Endothelial cell of umbilical vein (primary cell): Measurements from ENCODE around the gene TTC33. TPM values are rescaled to one million over a fixed set of nuclear protein-coding genes. Genes with fewer than 3 reads are reported as not detected.

Experiments
- BruUV-seq: library from RNA; stranded (reverse); fragments of 400-500 nt; replicated peaks from 2 replicates; lab custom pipeline; 2021; lab: Mats Ljungman, UMichigan
- CTCF ChIA-PET: fragments of 300-600, 350-600 bp; sonication (Branson Sonifier 250); formaldehyde crosslinking; loops from one replicate; lab custom pipeline; 2021; ENCODE audit warnings: antibody characterized with exemption, inconsistent platforms; lab: Charles Lee
- POLR2A ChIA-PET: fragments of 300-600, 350-600 bp; sonication (Branson Sonifier 250); formaldehyde crosslinking; loops from one replicate; lab custom pipeline; 2021; ENCODE audit warnings: antibody characterized with exemption, inconsistent platforms; lab: Charles Lee
- DNase-seq: peaks from one replicate; pipeline ENCODE4 v3.0.0-alpha.2; 2011; ENCODE audit warnings: low read depth, low spot score
- FAIRE-seq: peaks from 2 replicates; lab custom pipeline; 2011; peaks lifted over from hg19 to GRCh38; lab: Jason Lieb, UNC
- H2AFZ ChIP-seq: 2 replicates; pipeline ENCODE4 v1.6.0; 2012; ENCODE audit warnings: low read depth, low read length, control low read depth, inconsistent platforms
- H3K27ac ChIP-seq: 2 replicates; pipeline ENCODE4 v1.5.1; 2011; ENCODE audit warnings: low read depth, mild to moderate bottlenecking, control low read depth, low read length, moderate library complexity; ENCODE audit not compliant: insufficient read depth
- H3K27me3 ChIP-seq, 2 experiments: 2 replicates each; pipeline versions ENCODE4 v1.6.0 to v1.6.1; 2011; ENCODE audit warnings: low read length in 2 of 2, mixed read lengths in 1 of 2; ENCODE audit not compliant: control insufficient read depth in 2 of 2, insufficient read depth in 2 of 2
- H3K36me3 ChIP-seq, 2 experiments: 2 replicates in 1 of 2; 3 replicates in 1 of 2; pipeline ENCODE4 v1.5.1; 2011; ENCODE audit warnings: low read length in 2 of 2, mild to moderate bottlenecking in 1 of 2, moderate library complexity in 1 of 2; ENCODE audit not compliant: control insufficient read depth in 2 of 2, insufficient read depth in 2 of 2; ENCODE audit errors: extremely low read depth in 1 of 2
- H3K4me1 ChIP-seq: 3 replicates; pipeline ENCODE4 v1.5.1; 2011; ENCODE audit warnings: mild to moderate bottlenecking, low read length; ENCODE audit not compliant: control insufficient read depth, insufficient read depth; ENCODE audit errors: extremely low read depth
- H3K4me2 ChIP-seq: 2 replicates; pipeline ENCODE4 v1.6.1; 2011; ENCODE audit warnings: low read length, control low read depth, mixed read lengths; ENCODE audit not compliant: insufficient read depth
- H3K4me3 ChIP-seq, 3 experiments: fragments of 200-600 bp in 1 of 3; sonication (generic), shearing (Covaris generic) in 1 of 3; replicated peaks in 1 of 3; 2 replicates each; pipeline ENCODE4 v1.5.1; 2011 to 2016; ENCODE audit warnings: control low read depth in 3 of 3, low read length in 3 of 3, mild to moderate bottlenecking in 2 of 3, inconsistent platforms in 1 of 3, low read depth in 1 of 3, moderate library complexity in 1 of 3; ENCODE audit not compliant: insufficient read depth in 1 of 3
- H3K79me2 ChIP-seq: 2 replicates; pipeline ENCODE4 v1.6.0; 2012; ENCODE audit warnings: low read length, inconsistent platforms; ENCODE audit not compliant: control insufficient read depth, insufficient read depth
- H3K9ac ChIP-seq: replicated peaks from 2 replicates; pipeline ENCODE3; 2011; ENCODE audit warnings: low read length, control low read depth; ENCODE audit not compliant: insufficient read depth; ENCODE audit errors: extremely low read depth
- H3K9me1 ChIP-seq: replicated peaks from 3 replicates; pipeline ENCODE4 v1.6.0; 2011; ENCODE audit warnings: mild to moderate bottlenecking, low read length; ENCODE audit not compliant: control insufficient read depth, insufficient read depth; ENCODE audit errors: extremely low read depth
- H3K9me3 ChIP-seq: replicated peaks from 2 replicates; pipeline ENCODE4 v1.5.1; 2012; ENCODE audit warnings: low read length, inconsistent platforms; ENCODE audit not compliant: control insufficient read depth, insufficient read depth
- H4K20me1 ChIP-seq: replicated peaks from 2 replicates; pipeline ENCODE3; 2011; ENCODE audit warnings: mild to moderate bottlenecking, low read length; ENCODE audit not compliant: control insufficient read depth, insufficient read depth; ENCODE audit errors: extremely low read depth
- EZH2 ChIP-seq: IDR thresholded peaks from 2 replicates; pipeline ENCODE4 v1.6.1; 2012; ENCODE audit warnings: borderline replicate concordance, low read depth, mild to moderate bottlenecking, moderate library complexity, low read length, inconsistent platforms; ENCODE audit not compliant: severe bottlenecking
- FOS ChIP-seq: IDR thresholded peaks from 2 replicates; pipeline ENCODE4 v1.6.1; 2011; ENCODE audit warnings: mild to moderate bottlenecking, low read length, moderate library complexity, borderline replicate concordance; ENCODE audit not compliant: insufficient read depth
- GATA2 ChIP-seq: IDR thresholded peaks from 2 replicates; pipeline ENCODE4 v1.7.0; 2011; ENCODE audit warnings: low read depth, mild to moderate bottlenecking, moderate library complexity, mixed read lengths, low read length; ENCODE audit not compliant: insufficient read length, insufficient read depth
- JUN ChIP-seq: IDR thresholded peaks from 2 replicates; pipeline ENCODE4 v1.6.1; 2011; ENCODE audit warnings: borderline replicate concordance, low read depth; ENCODE audit not compliant: insufficient read length, insufficient read depth
- MYC ChIP-seq: IDR thresholded peaks from one replicate; pipeline ENCODE4 v1.6.1; 2011; ENCODE audit warnings: mild to moderate bottlenecking, low read depth, low read length
- POLR2A ChIP-seq: IDR thresholded peaks from 2 replicates; pipeline ENCODE4 v1.6.1; 2012; ENCODE audit warnings: low read depth, mild to moderate bottlenecking, control low read depth, low read length
- POLR2AphosphoS5 ChIP-seq: IDR thresholded peaks from 2 replicates; pipeline ENCODE4 v1.6.1; 2012; ENCODE audit warnings: low read depth, mild to moderate bottlenecking, control low read depth, low read length, moderate library complexity; ENCODE audit not compliant: insufficient read depth
- dilution Hi-C: fragments of 300-500 bp; cut with MboI; formaldehyde crosslinking; loops from one replicate; pipeline ENCODE4 v1.15.0; 2019; ENCODE audit warnings: low sequenced_read_pairs; ENCODE audit not compliant: extremely low pct_ligation_motif_present
- intact Hi-C: fragments of 100-400 bp; cut with micrococcal nuclease; formaldehyde crosslinking; loops from one replicate; pipeline ENCODE4 v1.10.0; 2022
- polyA plus RNA-seq, 4 experiments: library from polyadenylated mRNA; depleted of rRNA in 3 of 4; stranded (reverse) in 3 of 4; unstranded in 1 of 4; fragments of >200 nt; gene quantifications; 2 replicates each; pipeline versions ENCODE4 v1.2.1 to v1.2.3, GENCODE V29; 2011 to 2012; ENCODE audit warnings: missing spikeins in 1 of 4
- total RNA-seq: library from RNA; stranded (reverse); gene quantifications from 2 replicates; pipeline ENCODE4 v1.2.3, GENCODE V29; 2021
- TF ChIP-seq, protein P1 (sequence below): IDR thresholded peaks from 2 replicates; pipeline ENCODE4 v1.6.1; 2011; ENCODE audit not compliant: insufficient read depth, insufficient read length
- TF ChIP-seq, protein P2 (sequence below), 2 donors: IDR thresholded peaks; 1 replicate in 1 of 2; 2 replicates in 1 of 2; pipeline ENCODE4 v1.5.1; 2011; ENCODE audit warnings: low read length in 2 of 2, mild to moderate bottlenecking in 2 of 2, moderate library complexity in 2 of 2, control low read depth in 1 of 2, inconsistent platforms in 1 of 2, low read depth in 1 of 2; ENCODE audit not compliant: insufficient read depth in 1 of 2; ENCODE audit errors: extremely low read depth in 1 of 2

Gene TTC33
- total and polyA plus RNA-seq, 2 donors (not counting 3 experiments of a cell fraction or from before 2014, with no cell fraction given): 2.2 to 11.7 TPM

DNA sequence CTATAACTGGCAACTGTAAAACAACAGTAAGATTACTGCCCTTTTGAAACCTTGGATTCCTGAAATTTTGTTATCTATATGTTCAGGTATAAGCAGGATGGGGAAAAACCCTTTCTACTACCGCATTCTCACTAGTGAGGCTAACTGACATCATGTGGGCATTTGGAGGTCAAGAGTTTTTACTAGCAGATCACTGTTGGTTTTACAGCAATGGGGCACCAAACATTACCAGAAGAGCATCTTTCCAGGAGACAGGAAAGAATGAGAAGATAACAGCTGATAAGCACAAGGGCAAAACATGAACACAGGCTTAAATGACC is 20.9 kb upstream of the TTC33 start:
- dilution Hi-C loops: no loop called here
- no peak overlapping the region for H3K4me3 ChIP-seq
- BruUV-seq: no TSS peak

More for the DNA sequence above, 20.9 kb upstream of the TTC33 start:
- Histone ChIP-seq H2AFZ (no peak overlapping the region), H3K36me3 (peaks cover 5 to 23% of the 10 kb centered on the region in 2 experiments), H3K4me2 (no peak overlapping the region), H3K27ac (no peak overlapping the region), H3K9me3 (no peaks in the 10 kb centered on the region), H3K4me1 (no peaks in the 10 kb centered on the region), H3K79me2 (peaks cover 53% of the 10 kb centered on the region), H4K20me1 (peaks cover 6% of the 10 kb centered on the region), H3K9ac (no peak overlapping the region), H3K9me1 (no peaks in the 10 kb centered on the region), H3K27me3 (no peaks in the 10 kb centered on the region)
- intact Hi-C loops: no loop called here
- FAIRE-seq (no peak), DNase-seq (peak; percentile 25)
- TF ChIP-seq, protein P1, sequence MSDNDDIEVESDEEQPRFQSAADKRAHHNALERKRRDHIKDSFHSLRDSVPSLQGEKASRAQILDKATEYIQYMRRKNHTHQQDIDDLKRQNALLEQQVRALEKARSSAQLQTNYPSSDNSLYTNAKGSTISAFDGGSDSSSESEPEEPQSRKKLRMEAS: no peak
- TF ChIP-seq, protein P2, sequence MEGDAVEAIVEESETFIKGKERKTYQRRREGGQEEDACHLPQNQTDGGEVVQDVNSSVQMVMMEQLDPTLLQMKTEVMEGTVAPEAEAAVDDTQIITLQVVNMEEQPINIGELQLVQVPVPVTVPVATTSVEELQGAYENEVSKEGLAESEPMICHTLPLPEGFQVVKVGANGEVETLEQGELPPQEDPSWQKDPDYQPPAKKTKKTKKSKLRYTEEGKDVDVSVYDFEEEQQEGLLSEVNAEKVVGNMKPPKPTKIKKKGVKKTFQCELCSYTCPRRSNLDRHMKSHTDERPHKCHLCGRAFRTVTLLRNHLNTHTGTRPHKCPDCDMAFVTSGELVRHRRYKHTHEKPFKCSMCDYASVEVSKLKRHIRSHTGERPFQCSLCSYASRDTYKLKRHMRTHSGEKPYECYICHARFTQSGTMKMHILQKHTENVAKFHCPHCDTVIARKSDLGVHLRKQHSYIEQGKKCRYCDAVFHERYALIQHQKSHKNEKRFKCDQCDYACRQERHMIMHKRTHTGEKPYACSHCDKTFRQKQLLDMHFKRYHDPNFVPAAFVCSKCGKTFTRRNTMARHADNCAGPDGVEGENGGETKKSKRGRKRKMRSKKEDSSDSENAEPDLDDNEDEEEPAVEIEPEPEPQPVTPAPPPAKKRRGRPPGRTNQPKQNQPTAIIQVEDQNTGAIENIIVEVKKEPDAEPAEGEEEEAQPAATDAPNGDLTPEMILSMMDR (IDR thresholded peaks at IDR 0.05; ENCODE audit: extremely low read depth in 1 of 2, insufficient read depth in 1 of 2, low read depth in 1 of 2, low read length in 2 of 2): no peak
- TF ChIP-seq POLR2A (no peak), FOS (no peak), EZH2 (no peak), JUN (no peak), MYC (no peak), POLR2AphosphoS5 (no peak), GATA2 (no peak)
- POLR2A ChIA-PET: no interaction called here
- CTCF ChIA-PET: interaction anchor here (1.3 kb wide), 1 partner anchor 47 kb away, joined by 3 read pairs; no protein-coding TSS in a partner anchor
